GM12878 (cell line): ENCODE data around the gene DBN1. TPM values are rescaled to one million over a fixed set of nuclear protein-coding genes. Genes with fewer than 3 reads are reported as not detected.

Experiments
- BMI1 ChIP-seq: fragments of 450-650 bp; IDR thresholded peaks from 2 replicates; pipeline ENCODE4 v1.6.1; 2016; ENCODE audit warnings: mild to moderate bottlenecking, moderate library complexity, borderline replicate concordance
- DPF2 ChIP-seq: fragments of 450-650 bp; IDR thresholded peaks from 2 replicates; pipeline ENCODE4 v1.6.1; 2017; ENCODE audit warnings: mild to moderate bottlenecking
- EGR1 ChIP-seq, 2 experiments: IDR thresholded peaks; 1 replicate in 1 of 2; 2 replicates in 1 of 2; pipeline ENCODE4 v1.6.1; 2011 to 2012; ENCODE audit warnings: low read depth in 2 of 2, low read length in 2 of 2, borderline replicate concordance in 1 of 2, mild to moderate bottlenecking in 1 of 2, moderate library complexity in 1 of 2
- EZH2 ChIP-seq: IDR thresholded peaks from 2 replicates; pipeline ENCODE4 v1.6.1; 2012; ENCODE audit warnings: low read depth, mild to moderate bottlenecking, control low read depth, inconsistent platforms, low read length, borderline replicate concordance; ENCODE audit not compliant: control insufficient read depth
- FOXM1 ChIP-seq: IDR thresholded peaks from 2 replicates; pipeline ENCODE4 v1.6.1; 2012; ENCODE audit warnings: low read depth, mild to moderate bottlenecking, inconsistent platforms, low read length, moderate library complexity
- MEF2A ChIP-seq: IDR thresholded peaks from 2 replicates; pipeline ENCODE4 v1.6.1; 2011; ENCODE audit warnings: low read depth, mild to moderate bottlenecking, low read length, moderate library complexity; ENCODE audit not compliant: insufficient read depth
- MEF2B ChIP-seq: fragments of 450-650 bp; IDR thresholded peaks from 2 replicates; pipeline ENCODE4 v1.6.1; 2018; ENCODE audit warnings: mild to moderate bottlenecking, moderate library complexity; ENCODE audit not compliant: partially characterized antibody, poor library complexity, severe bottlenecking
- MTA2 ChIP-seq: fragments of 450-650 bp; IDR thresholded peaks from 2 replicates; pipeline ENCODE4 v1.6.1; 2016; ENCODE audit warnings: low read depth, mild to moderate bottlenecking, moderate library complexity
- MYB ChIP-seq: fragments of 150-350 bp; IDR thresholded peaks from 2 replicates; pipeline ENCODE4 v1.6.1; 2014; ENCODE audit warnings: mild to moderate bottlenecking, low read depth, low read length, borderline replicate concordance
- NBN ChIP-seq: fragments of 450-650 bp; IDR thresholded peaks from 2 replicates; pipeline ENCODE4 v1.6.1; 2016
- NFYB ChIP-seq: IDR thresholded peaks from 2 replicates; pipeline ENCODE4 v1.6.1; 2011; ENCODE audit warnings: low read depth, mild to moderate bottlenecking, low read length, improper control_type of control experiment, moderate library complexity; ENCODE audit not compliant: insufficient read depth
- NR2C2 ChIP-seq: IDR thresholded peaks from 2 replicates; pipeline ENCODE4 v1.6.1; 2011; ENCODE audit warnings: borderline replicate concordance, low read depth; ENCODE audit not compliant: control insufficient read depth, insufficient read length
- PAX8 ChIP-seq: fragments of 450-650 bp; IDR thresholded peaks from 2 replicates; pipeline ENCODE4 v1.6.1; 2017; ENCODE audit warnings: mild to moderate bottlenecking, moderate library complexity
- SUZ12 ChIP-seq: fragments of 200-600 bp; sonication (generic); IDR thresholded peaks from one replicate; pipeline ENCODE4 v1.6.1; 2018; ENCODE audit warnings: antibody characterized with exemption, mild to moderate bottlenecking; ENCODE audit not compliant: unreplicated experiment
- TAF1 ChIP-seq: IDR thresholded peaks from 2 replicates; pipeline ENCODE4 v1.6.1; 2011; ENCODE audit warnings: mild to moderate bottlenecking, low read depth, low read length, borderline replicate concordance
- TARDBP ChIP-seq: IDR thresholded peaks from 2 replicates; pipeline ENCODE4 v1.6.1; 2016; ENCODE audit warnings: borderline replicate concordance
- ZSCAN29 ChIP-seq: fragments of 450-650 bp; IDR thresholded peaks from 2 replicates; pipeline ENCODE4 v1.6.1; 2017; ENCODE audit warnings: mild to moderate bottlenecking, moderate library complexity
- polyA plus RNA-seq, 11 experiments: library from polyadenylated mRNA; depleted of rRNA in 4 of 11; unstranded in 6 of 11; stranded (reverse) in 5 of 11; fragments of >200 nt; fragmentation: Nextera tagmentation in 4 of 11; fragmentation: Illumina TruSeq in 1 of 11; extraction: Ambion mirVana in 4 of 11; extraction: Trizol in 1 of 11; gene quantifications; 1 replicate in 1 of 11; 2 replicates in 10 of 11; pipeline versions ENCODE4 v1.2.1 to v1.2.3, GENCODE V29; 2011 to 2016; ENCODE audit warnings: inconsistent platforms in 2 of 11, missing spikeins in 2 of 11, low read depth in 1 of 11
- total RNA-seq, 4 experiments: library from RNA; depleted of rRNA in 3 of 4; stranded (reverse); fragments of >200 nt in 3 of 4; fragmentation: Illumina TruSeq in 1 of 4; extraction: Trizol in 1 of 4; gene quantifications; 2 replicates each; pipeline versions ENCODE4 v1.2.1 to v1.2.3, GENCODE V29; 2013 to 2021
- TF ChIP-seq, protein P1 (sequence below): fragments of 450-650 bp; formaldehyde crosslinking; IDR thresholded peaks from 2 replicates; pipeline ENCODE4 v1.5.0; 2022; ENCODE audit warnings: mild to moderate bottlenecking, missing genetic modification characterization
- TF ChIP-seq, protein P2 (sequence below): IDR thresholded peaks from 2 replicates; pipeline ENCODE4 v1.6.1; 2012; ENCODE audit warnings: low read depth, low read length, improper control_type of control experiment
- TF ChIP-seq, protein P3 (sequence below): fragments of 450-650 bp; IDR thresholded peaks from 2 replicates; pipeline ENCODE4 v1.6.1; 2018; ENCODE audit warnings: borderline replicate concordance, mild to moderate bottlenecking; ENCODE audit not compliant: partially characterized antibody
- TF ChIP-seq, protein P4 (sequence below): fragments of 450-650 bp; IDR thresholded peaks from 2 replicates; pipeline ENCODE4 v1.6.1; 2016; ENCODE audit warnings: mild to moderate bottlenecking

The DBN1 gene
- total and polyA plus RNA-seq, 10 of the 15 experiments (the other 5 are each of a cell fraction or from before 2014, with no cell fraction given), result 0.18 to 81.0 (median 27.9) TPM

DNA sequence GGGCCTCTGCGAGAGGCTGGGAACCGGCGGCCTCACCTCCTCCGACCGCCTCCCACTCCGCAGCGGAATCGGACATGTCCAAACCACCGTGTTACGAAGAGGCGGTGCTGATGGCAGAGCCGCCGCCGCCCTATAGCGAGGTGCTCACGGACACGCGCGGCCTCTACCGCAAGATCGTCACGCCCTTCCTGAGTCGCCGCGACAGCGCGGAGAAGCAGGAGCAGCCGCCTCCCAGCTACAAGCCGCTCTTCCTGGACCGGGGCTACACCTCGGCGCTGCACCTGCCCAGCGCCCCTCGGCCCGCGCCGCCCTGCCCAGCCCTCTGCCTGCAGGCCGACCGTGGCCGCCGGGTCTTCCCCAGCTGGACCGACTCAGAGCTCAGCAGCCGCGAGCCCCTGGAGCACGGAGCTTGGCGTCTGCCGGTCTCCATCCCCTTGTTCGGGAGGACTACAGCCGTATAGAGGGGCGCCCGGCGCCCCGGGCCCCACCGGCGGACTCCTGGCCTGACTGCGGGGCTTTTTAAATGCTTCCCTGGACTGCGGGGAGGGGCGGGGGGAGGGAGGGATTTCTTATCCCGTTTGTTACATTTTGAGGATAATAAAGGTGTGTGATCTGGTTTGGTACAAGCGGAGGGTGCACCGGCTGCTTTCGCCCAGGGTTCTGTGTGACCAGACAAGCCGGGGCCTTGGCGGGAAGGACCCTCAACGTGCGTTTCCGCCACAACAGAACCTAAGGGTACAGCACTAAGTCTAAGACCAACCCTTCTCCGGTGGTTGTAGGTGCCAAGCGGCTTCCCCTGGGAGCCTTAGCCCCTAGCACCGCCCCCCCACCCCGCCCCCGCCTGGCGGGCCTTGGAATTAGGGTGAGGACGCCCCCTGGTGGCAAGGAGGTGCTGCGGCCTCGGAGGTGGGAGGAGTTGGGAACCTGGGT is 17.5 kb downstream of the DBN1 start (continued):
- TF ChIP-seq DPF2 (no peak), EZH2 (no peak), SUZ12 (no peak), NBN (no peak; the same call in 1 of the 2 replicates), PAX8 (no peak), MEF2A (no peak), BMI1 (no peak), NFYB (no peak), MEF2B (peak; percentile 90), NR2C2 (no peak), MTA2 (no peak), ZSCAN29 (no peak), FOXM1 (no peak), EGR1 (IDR thresholded peaks at IDR 0.05; ENCODE audit: borderline replicate concordance in 1 of 2, low read depth in 2 of 2, low read length in 2 of 2) (peak in 1 of 2 experiments; percentile 98; a peak in 2 of 3 replicates), TARDBP (no peak), TAF1 (no peak), MYB (no peak)
- TF ChIP-seq, protein P1, sequence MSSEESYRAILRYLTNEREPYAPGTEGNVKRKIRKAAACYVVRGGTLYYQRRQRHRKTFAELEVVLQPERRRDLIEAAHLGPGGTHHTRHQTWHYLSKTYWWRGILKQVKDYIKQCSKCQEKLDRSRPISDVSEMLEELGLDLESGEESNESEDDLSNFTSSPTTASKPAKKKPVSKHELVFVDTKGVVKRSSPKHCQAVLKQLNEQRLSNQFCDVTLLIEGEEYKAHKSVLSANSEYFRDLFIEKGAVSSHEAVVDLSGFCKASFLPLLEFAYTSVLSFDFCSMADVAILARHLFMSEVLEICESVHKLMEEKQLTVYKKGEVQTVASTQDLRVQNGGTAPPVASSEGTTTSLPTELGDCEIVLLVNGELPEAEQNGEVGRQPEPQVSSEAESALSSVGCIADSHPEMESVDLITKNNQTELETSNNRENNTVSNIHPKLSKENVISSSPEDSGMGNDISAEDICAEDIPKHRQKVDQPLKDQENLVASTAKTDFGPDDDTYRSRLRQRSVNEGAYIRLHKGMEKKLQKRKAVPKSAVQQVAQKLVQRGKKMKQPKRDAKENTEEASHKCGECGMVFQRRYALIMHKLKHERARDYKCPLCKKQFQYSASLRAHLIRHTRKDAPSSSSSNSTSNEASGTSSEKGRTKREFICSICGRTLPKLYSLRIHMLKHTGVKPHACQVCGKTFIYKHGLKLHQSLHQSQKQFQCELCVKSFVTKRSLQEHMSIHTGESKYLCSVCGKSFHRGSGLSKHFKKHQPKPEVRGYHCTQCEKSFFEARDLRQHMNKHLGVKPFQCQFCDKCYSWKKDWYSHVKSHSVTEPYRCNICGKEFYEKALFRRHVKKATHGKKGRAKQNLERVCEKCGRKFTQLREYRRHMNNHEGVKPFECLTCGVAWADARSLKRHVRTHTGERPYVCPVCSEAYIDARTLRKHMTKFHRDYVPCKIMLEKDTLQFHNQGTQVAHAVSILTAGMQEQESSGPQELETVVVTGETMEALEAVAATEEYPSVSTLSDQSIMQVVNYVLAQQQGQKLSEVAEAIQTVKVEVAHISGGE (CRISPR knock-in tag), result no peak
- TF ChIP-seq, protein P2, sequence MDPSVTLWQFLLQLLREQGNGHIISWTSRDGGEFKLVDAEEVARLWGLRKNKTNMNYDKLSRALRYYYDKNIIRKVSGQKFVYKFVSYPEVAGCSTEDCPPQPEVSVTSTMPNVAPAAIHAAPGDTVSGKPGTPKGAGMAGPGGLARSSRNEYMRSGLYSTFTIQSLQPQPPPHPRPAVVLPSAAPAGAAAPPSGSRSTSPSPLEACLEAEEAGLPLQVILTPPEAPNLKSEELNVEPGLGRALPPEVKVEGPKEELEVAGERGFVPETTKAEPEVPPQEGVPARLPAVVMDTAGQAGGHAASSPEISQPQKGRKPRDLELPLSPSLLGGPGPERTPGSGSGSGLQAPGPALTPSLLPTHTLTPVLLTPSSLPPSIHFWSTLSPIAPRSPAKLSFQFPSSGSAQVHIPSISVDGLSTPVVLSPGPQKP, result no peak
- TF ChIP-seq, protein P3, sequence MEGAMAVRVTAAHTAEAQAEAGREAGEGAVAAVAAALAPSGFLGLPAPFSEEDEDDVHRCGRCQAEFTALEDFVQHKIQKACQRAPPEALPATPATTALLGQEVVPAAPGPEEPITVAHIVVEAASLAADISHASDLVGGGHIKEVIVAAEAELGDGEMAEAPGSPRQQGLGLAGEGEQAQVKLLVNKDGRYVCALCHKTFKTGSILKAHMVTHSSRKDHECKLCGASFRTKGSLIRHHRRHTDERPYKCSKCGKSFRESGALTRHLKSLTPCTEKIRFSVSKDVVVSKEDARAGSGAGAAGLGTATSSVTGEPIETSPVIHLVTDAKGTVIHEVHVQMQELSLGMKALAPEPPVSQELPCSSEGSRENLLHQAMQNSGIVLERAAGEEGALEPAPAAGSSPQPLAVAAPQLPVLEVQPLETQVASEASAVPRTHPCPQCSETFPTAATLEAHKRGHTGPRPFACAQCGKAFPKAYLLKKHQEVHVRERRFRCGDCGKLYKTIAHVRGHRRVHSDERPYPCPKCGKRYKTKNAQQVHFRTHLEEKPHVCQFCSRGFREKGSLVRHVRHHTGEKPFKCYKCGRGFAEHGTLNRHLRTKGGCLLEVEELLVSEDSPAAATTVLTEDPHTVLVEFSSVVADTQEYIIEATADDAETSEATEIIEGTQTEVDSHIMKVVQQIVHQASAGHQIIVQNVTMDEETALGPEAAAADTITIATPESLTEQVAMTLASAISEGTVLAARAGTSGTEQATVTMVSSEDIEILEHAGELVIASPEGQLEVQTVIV, result no peak
- TF ChIP-seq, protein P4, sequence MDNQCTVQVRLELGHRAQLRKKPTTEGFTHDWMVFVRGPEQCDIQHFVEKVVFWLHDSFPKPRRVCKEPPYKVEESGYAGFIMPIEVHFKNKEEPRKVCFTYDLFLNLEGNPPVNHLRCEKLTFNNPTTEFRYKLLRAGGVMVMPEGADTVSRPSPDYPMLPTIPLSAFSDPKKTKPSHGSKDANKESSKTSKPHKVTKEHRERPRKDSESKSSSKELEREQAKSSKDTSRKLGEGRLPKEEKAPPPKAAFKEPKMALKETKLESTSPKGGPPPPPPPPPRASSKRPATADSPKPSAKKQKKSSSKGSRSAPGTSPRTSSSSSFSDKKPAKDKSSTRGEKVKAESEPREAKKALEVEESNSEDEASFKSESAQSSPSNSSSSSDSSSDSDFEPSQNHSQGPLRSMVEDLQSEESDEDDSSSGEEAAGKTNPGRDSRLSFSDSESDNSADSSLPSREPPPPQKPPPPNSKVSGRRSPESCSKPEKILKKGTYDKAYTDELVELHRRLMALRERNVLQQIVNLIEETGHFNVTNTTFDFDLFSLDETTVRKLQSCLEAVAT, result no peak
